NOMO-1 treated with DMSO at 0.1 percent for 48 hours (cell line): Measurements from ENCODE around the gene ALKBH2.
A peak's percentile ranks its signal among the peaks of the same experiment; 100 is the strongest.

Source experiments
- DNase-seq: peaks from one replicate; lab custom pipeline; 2025; ENCODE audit not compliant: unreplicated experiment; lab: John Stamatoyannopoulos, UW

The ALKBH2 gene

DNA sequence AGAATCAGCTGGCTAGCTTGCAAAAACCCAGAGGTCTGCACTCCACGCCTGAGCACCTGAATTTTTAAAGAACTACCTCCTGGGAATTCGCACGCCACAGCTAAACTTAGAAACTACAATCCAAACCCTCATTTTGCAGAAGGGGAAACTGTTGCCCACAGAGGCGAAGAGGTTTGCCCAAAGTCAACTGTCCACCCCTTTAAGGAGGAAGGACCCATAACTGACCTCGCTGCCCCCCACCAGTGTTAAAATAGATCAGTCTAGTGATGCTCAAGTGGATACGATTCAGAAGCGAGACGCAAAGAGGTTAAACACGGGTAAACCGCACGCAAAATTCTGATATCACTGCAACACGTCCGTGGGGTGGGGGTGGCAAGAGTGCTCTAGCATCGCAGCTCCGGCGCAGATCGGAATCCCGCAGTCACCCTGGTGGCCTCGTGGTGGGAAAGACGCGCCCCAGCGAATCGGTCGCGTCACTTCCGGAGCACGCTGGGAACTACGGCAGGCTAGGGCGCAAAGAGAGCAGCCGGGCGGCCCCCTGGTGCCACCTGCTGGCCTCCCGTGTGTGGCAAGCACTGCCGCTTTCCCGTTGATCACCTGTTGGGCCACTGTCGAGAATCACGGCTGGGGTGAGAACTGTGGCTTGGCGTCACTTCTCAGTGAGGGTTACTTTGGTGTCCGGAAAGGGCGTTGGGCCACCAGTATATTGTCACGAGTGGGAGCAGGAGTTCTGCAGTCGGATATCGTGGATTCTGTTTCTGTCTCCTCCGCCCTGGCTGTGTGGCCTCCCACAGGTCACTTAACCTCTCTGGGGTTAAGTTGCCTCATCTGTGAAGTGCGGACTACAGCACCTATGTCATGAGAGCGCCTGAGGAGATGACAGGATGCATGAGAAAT, at the start of gene ALKBH2:
Gene ALKBH2 (minus strand): TSS at position 451 of the 897 bp plus-strand sequence. CDS start 686 bp downstream, outside the sequence.
- DNase-seq = peak; percentile 89

- no peak for DNase-seq
These were observed 47.3 kb upstream of the ALKBH2 start for GRCh38 chr12:109140560-109140959.

- DNase-seq = no peak
These were observed 46.5 kb upstream of the ALKBH2 start for GRCh38 chr12:109139791-109140190.

- DNase-seq = no peak
These were observed 46.1 kb upstream of the ALKBH2 start for GRCh38 chr12:109139360-109139759.

GRCh38 chr12:109137055-109137454, 43.8 kb upstream of the ALKBH2 start:
- DNase-seq = no peak

DNA sequence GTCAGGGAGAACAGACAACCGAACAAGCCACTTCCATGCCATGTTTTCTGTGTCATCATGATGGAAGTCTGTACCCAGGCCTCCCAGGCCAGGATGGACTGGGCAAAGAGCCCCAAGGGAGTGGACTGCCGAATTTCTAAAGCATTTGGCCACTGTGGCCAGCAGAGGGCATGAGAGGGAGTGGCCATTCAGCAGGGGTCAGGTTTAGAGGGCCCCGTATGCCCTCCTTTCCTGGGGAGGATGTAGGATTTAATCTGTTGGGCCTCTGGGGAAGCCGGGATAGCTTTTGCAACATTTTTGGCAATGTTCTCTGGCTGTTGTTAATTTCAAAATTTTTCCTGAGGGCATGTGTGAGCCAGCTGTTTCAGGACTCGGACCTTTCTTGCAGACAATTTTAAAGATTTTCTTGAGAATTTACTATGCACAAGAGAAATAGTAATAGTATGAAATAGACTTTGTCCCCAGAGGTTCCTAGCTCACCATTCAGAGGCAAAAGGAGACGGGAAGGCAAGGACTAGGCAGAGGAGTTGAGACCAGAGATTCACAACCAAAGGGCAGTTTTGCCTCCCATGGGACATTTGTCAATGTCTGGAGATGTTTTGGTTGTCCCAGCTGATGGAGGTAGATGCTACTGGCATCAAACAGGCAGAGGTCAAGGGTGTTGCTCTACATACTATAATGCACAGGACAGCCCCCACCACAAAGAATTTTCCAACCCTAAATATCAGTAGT, 41.1 kb upstream of the ALKBH2 start:
- no peak for DNase-seq

GRCh38 chr12:109131154-109132050, 38.1 kb upstream of the ALKBH2 start:
- DNase-seq = no peak

DNA sequence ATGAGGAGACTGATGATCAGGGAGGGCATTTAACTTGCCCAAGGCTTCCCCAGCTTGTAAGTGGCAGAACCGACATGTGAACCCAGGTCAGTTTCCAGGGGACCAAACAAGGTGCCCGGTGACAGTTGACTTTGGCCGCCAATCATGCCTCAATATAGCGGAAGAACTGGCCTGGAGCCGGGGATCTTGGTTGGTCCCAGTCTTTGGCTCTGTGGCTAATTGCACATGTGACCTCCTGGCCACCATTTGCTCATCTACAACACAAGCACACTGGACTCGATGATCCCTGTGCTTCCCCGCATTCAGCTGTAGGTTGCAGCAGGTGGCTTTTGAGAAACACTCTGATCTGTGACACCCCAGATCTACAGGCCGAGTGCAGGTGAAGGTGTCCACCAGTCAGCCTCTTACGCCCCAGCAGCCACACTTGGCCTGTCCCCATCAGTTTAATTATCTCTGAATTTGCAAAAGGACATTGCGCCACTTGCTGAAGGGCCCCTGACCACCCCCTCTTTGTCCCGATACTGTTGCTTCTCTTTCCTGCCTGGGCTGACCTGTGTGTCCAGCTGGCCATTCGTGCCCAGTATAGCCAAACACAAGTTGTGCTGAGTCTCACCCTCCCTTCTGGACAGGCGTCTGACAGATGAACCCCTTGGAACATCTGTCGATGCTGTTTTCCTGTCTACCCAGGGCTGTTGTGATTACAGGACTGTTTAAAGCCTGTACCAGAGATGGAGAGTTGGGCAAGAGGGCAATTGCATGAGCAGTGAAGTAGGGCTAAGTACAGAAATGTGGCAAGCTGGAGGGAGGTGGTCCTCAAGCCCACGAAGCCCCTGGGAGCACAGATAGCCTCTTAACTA, 37.3 kb upstream of the ALKBH2 start:
- no peak for DNase-seq

GRCh38 chr12:109127533-109128242, 34.4 kb upstream of the ALKBH2 start:
- no peak for DNase-seq

DNA sequence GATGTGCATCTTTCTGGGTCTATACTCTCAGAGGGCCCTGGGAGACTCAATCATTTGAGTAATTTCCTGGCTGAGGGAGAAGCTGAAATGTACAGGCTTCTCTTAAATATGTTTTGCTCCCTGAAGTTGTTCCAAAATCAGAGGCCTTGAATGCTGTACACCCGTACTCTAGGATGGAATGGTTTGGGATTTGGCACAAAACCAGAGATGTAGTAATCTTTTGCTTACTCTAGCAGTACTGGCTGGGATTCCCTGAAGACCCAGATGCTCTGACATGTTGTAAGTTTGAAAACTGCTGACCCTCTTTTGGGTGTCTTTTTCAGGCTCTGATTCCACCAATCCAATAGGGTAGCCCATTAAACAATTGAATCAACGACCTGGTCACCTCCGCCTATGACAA, 33.5 kb upstream of the ALKBH2 start:
- DNase-seq = no peak

GRCh38 chr12:109125791-109126190, 32.5 kb upstream of the ALKBH2 start:
- no peak for DNase-seq

DNA sequence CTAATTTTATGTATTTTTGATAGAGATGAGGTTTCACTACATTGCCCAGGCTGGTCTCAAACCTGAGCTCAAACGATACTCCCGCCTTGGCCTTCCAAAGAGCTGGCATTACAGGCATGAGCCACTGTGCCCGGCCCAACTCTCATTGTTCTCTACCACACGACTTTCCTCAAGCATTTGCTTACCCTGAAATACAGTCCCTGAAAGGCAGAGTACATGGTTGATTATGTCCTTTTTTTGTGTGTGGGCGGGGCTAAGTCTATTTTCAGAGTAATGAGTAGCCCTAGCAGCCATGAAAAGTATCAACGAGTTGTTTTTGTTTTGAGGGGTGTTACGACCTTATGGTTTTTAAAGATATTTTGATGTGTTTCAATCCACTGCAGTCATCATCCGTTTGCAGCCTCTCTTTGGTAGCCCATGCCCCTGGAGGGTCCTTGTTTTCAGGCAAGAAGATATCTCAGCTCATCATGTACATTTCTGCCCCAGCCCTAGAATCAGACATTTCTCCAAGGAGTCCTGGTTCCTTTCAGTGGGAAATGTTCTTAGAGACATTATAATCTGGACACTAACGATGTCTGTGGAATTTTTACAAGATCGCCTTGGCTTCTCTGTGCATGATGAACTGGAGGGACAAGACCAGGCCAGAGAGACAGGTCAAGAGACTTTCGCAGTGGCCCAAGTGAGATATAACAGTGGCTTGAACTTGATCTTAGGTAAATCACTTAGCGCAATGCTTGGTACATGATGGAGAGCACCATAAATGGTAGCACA, 31.8 kb upstream of the ALKBH2 start:
- no peak for DNase-seq

DNA sequence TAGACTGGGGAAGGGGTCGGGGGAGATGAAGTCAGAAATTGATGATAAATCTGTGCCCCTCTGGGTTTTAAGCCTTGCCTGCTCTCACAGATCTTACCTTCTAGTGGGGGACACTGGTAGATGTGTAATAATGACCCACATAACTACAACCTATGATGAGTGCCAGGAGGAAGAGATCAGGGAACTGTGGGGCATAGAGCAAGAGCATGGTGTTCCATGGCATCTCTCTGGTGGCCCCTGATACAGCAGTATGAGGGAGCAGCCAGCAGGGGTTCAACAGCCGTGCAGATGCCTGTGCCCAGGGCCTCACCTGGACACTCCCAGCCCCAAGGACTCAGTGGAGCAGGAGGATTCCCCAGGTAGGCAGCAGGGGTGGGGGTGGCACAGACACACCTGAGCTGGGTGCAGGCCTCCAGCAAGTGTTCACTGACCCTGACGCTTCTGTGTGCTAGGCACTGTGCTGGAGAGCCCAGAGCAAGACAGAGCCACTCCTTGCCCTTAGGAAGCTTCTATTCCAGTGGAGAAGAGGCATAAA, 28.1 kb upstream of the ALKBH2 start:
- DNase-seq = no peak

- DNase-seq = no peak
These were observed 27.3 kb upstream of the ALKBH2 start for GRCh38 chr12:109120557-109120956.

- DNase-seq = no peak
These were observed 26.8 kb upstream of the ALKBH2 start for GRCh38 chr12:109120095-109120494.

DNA sequence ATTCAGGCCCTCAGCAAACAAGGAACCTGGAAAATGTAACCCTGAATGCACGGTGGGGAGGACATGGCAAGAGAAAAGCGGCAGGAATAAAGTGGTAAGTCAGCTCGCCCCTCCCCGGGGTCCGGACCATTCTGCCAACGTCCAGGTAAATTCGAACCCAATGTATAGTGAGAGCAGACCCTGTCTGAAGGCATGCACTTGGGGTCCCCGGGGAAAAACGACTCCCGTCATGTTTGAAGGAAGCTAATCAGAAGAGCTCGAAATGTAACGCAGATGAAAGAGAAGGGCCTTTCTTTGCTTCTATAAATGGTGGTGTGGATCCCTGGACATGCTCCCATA, 23.3 kb upstream of the ALKBH2 start:
- DNase-seq = no peak

DNA sequence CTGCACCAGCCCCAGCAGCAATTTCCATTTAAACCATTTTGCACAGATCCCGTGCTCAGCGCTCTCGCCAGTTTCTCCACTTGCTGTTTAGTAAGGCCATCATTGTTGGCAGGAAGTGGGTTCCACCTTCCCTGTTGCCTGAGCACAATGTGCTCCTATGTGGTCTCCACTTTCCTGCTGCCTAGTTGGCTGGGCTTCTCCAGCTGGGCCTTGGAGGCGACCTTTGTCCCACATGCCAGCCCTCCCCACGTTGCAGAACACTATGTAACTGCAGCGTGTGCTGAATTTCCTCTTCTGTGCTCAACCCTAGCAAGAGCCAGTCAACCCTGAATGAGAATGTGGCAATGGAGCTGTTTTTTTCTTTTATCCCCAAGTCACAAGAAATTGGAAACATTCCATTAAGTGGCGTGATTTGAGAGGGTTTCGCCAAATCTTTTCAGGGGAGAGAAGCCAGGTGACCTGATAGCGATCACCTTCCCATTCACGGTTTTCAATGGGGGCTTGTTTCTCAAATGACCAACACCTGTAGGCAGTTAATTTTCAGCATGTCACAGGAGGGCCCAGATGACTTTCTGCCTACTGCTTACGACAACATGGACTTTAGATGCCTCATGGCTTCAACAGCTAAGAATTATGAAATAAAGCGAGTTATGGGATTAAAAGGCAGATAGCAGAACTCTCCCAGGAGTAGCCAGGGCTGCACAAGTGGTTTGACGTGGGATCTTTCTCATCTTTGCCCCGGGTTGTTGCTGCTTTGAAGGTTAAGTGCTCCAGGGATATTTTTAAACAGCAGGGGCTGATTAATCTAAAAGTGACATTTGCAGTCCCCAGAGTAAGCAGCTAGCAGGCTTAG, 22.7 kb upstream of the ALKBH2 start, which contains the start of gene ACACB:
Gene ACACB (plus strand): TSS at position 830 of the 853 bp plus-strand sequence. CDS start 22,819 bp downstream, outside the sequence.
- peak; percentile 44 for DNase-seq

DNA sequence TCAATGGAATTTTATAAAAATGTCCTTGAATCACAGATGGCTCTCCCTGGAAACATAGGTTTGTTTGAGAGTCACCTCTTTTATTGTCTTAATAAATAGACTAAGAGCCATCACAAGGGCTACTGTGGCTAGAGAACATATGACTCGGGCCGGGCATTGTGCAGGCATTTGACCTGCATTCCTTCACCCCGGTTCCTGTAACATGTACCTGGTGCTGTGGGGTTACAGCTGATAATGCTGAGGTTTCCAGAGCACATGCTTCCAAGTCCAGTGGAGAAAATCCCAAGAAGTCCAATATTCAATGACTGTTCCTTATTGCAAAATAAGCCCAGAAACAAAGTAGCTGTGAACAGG, 22.1 kb upstream of the ALKBH2 start:
- DNase-seq = no peak
